Smooth muscle cell (in vitro differentiated cells): ENCODE results near the gene FMO2. TPM values are rescaled to one million over a fixed set of nuclear protein-coding genes. Genes with fewer than 3 reads are reported as not detected.

Experiments
- DNase-seq: peaks from one replicate; lab custom pipeline; 2025; ENCODE audit not compliant: unreplicated experiment; lab: John Stamatoyannopoulos, UW
- H2AFZ ChIP-seq: fragments of 200-600 bp; sonication (generic); 2 replicates; pipeline ENCODE4 v1.6.0; 2016; ENCODE audit warnings: antibody characterized with exemption, low read depth, mild to moderate bottlenecking
- H3F3A ChIP-seq: fragments of 200-600 bp; sonication (generic); 2 replicates; pipeline ENCODE4 v1.6.0; 2017; ENCODE audit warnings: antibody characterized with exemption, low read depth
- H3K27ac ChIP-seq: fragments of 200-600 bp; sonication (generic); 2 replicates; pipeline ENCODE4 v1.5.1; 2016; ENCODE audit warnings: low read depth, mild to moderate bottlenecking
- H3K27me3 ChIP-seq: fragments of 200-600 bp; sonication (generic); 2 replicates; pipeline ENCODE4 v1.6.1; 2016; ENCODE audit warnings: low read depth, mild to moderate bottlenecking
- H3K36me3 ChIP-seq: fragments of 200-600 bp; sonication (generic); 2 replicates; pipeline ENCODE4 v1.5.1; 2016; ENCODE audit warnings: low read depth
- H3K4me1 ChIP-seq: fragments of 200-600 bp; sonication (generic); 2 replicates; pipeline ENCODE4 v1.5.1; 2016; ENCODE audit warnings: low read depth
- H3K4me2 ChIP-seq: fragments of 200-600 bp; sonication (generic); 2 replicates; pipeline ENCODE4 v1.6.0; 2016; ENCODE audit warnings: mild to moderate bottlenecking
- H3K4me3 ChIP-seq: fragments of 200-600 bp; sonication (generic); 2 replicates; pipeline ENCODE4 v1.5.1; 2016; ENCODE audit warnings: mild to moderate bottlenecking
- H3K79me2 ChIP-seq: fragments of 200-600 bp; sonication (generic); 2 replicates; pipeline ENCODE4 v1.6.0; 2016; ENCODE audit warnings: low read depth, mild to moderate bottlenecking
- H3K9ac ChIP-seq: fragments of 200-600 bp; sonication (generic); 2 replicates; pipeline ENCODE4 v1.6.0; 2016; ENCODE audit warnings: low read depth
- H3K9me3 ChIP-seq: fragments of 200-600 bp; sonication (generic); replicated peaks from 2 replicates; pipeline ENCODE4 v1.5.1; 2016; ENCODE audit warnings: low read depth
- H4K20me1 ChIP-seq: fragments of 200-600 bp; sonication (generic); 2 replicates; pipeline ENCODE4 v1.6.0; 2016; ENCODE audit warnings: low read depth
- CTCF ChIP-seq: fragments of 200-600 bp; sonication (generic); IDR thresholded peaks from 2 replicates; pipeline ENCODE4 v1.5.1; 2017; ENCODE audit warnings: borderline replicate concordance, mild to moderate bottlenecking, antibody characterized with exemption; ENCODE audit not compliant: insufficient read depth, poor library complexity, severe bottlenecking
- WGBS: methylation state at CpG from one replicate; pipeline ENCODE4 v1.1.7; 2016; ENCODE audit warnings: low lambda C conversion rate; 5-methylcytosine and 5-hydroxymethylcytosine counted together
- polyA plus RNA-seq: library from polyadenylated mRNA; unstranded; fragments of >200 nt; fragmentation: Nextera tagmentation; extraction: Ambion mirVana; gene quantifications from 2 replicates; pipeline ENCODE4 v1.2.1, GENCODE V29; 2016
- total RNA-seq: library from RNA; depleted of rRNA; stranded (reverse); fragments of >200 nt; gene quantifications from 2 replicates; pipeline ENCODE4 v1.2.3, GENCODE V29; 2014

The FMO2 gene
- total and polyA plus RNA-seq, 2 experiments from 2014 or later, result not detected

- Histone ChIP-seq H3K4me1 (no peaks in the 10 kb centered on the region), H3K79me2 (no peaks in the 10 kb centered on the region), H4K20me1 (no peaks in the 10 kb centered on the region), H3K9ac (no peak overlapping the region), H3K4me2 (no peak overlapping the region), H3K27ac (no peak overlapping the region), H3K9me3 (no peaks in the 10 kb centered on the region), H3K27me3 (no peaks in the 10 kb centered on the region), H2AFZ (no peak overlapping the region), H3K36me3 (no peaks in the 10 kb centered on the region), H3F3A (no peaks in the 10 kb centered on the region), H3K4me3 (no peak overlapping the region)
- DNase-seq, result no peak
- 37% methylated on average over 6 of the region's 6 CpGs for WGBS
- peak; percentile 70 for TF ChIP-seq CTCF
Observed at GRCh38 chr1:171245458-171246064, 60.5 kb downstream of the FMO2 start.

DNA sequence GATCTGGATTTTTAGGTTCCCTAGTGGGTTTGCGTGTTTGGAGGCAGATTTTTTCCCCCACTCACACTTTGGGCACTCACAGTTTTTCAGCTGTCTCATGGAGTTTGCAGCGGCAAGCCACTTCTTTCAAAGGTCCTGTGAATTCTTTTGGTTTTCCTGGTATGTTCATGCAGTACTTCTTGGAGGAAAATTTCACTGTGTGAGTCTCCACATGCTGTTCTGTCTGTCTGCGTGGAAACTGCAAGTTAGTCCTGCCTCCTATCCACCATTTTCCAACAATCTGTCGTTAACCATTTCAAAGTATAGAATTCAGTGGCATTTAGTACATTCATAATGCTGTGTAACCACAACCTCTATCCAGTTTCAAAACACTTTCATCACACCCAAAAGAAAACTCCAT, 62.4 kb downstream of the FMO2 start:
- Histone ChIP-seq H3K36me3 (no peaks in the 10 kb centered on the region), H3K4me1 (no peaks in the 10 kb centered on the region), H3K27ac (no peak overlapping the region), H3K9ac (no peak overlapping the region), H3K27me3 (peaks cover 8% of the 10 kb centered on the region), H3K4me2 (no peak overlapping the region), H3K4me3 (no peak overlapping the region), H4K20me1 (no peaks in the 10 kb centered on the region), H3K9me3 (no peaks in the 10 kb centered on the region), H2AFZ (no peak overlapping the region), H3K79me2 (no peaks in the 10 kb centered on the region), H3F3A (no peaks in the 10 kb centered on the region)
- DNase-seq, result no peak
- WGBS, result 68% methylated on average over 4 of the region's 4 CpGs
- no peak for TF ChIP-seq CTCF

- H3K27ac ChIP-seq, result no peak within 1 kb of the TSS
- H3K36me3 ChIP-seq, result no peaks in the 10 kb centered on the region
- H3K9ac ChIP-seq, result no peak within 1 kb of the TSS
- TF ChIP-seq CTCF, result no peak
- no peaks in the 10 kb centered on the region for H3K4me1 ChIP-seq
- WGBS, result 79% methylated on average over 4 of the region's 4 CpGs
- H3K4me3 ChIP-seq, result peak within 1 kb of the TSS; percentile 22
- H3K9me3 ChIP-seq, result no peaks in the 10 kb centered on the region
- no peaks in the 10 kb centered on the region for H4K20me1 ChIP-seq
- no peaks in the 10 kb centered on the region for H3K79me2 ChIP-seq
- H3F3A ChIP-seq, result no peaks in the 10 kb centered on the region
- DNase-seq, result no peak
- no peak within 1 kb of the TSS for H2AFZ ChIP-seq
- H3K4me2 ChIP-seq, result no peak within 1 kb of the TSS
- peaks cover 8% of the 10 kb centered on the region for H3K27me3 ChIP-seq
Observed at GRCh38 chr1:171248302-171248701, 63.2 kb downstream of the FMO2 start, which contains the start of gene FMO1. Gene FMO1, plus strand, starts transcription at chr1:171248494. Its CDS starts 9,594 bp downstream, at chr1:171258088.

- DNase-seq, result no peak
- no peak overlapping the region for H3K9ac ChIP-seq
- H3K4me3 ChIP-seq, result peak overlapping the region; percentile 22
- no peaks in the 10 kb centered on the region for H3F3A ChIP-seq
- H4K20me1 ChIP-seq, result no peaks in the 10 kb centered on the region
- H3K4me1 ChIP-seq, result no peaks in the 10 kb centered on the region
- peaks cover 8% of the 10 kb centered on the region for H3K27me3 ChIP-seq
- no peaks in the 10 kb centered on the region for H3K79me2 ChIP-seq
- no peak overlapping the region for H3K27ac ChIP-seq
- H2AFZ ChIP-seq, result no peak overlapping the region
- no peaks in the 10 kb centered on the region for H3K9me3 ChIP-seq
- no peak for TF ChIP-seq CTCF
- WGBS, result 30% methylated on average over 1 of the region's 1 CpG
- no peak overlapping the region for H3K4me2 ChIP-seq
- no peaks in the 10 kb centered on the region for H3K36me3 ChIP-seq
Observed at GRCh38 chr1:171248841-171249240, 63.7 kb downstream of the FMO2 start.
